Measurements from ENCODE around the gene DAD1. TPM values are rescaled to one million over a fixed set of nuclear protein-coding genes. Genes with fewer than 3 reads are reported as not detected.

DAD1 gene
- total RNA-seq, 2 donors from 2014 or later = 109 to 236 TPM

- no peaks in the 10 kb centered on the region for H3K27me3 ChIP-seq (replicated peaks; ENCODE audit: insufficient read depth)
- no peaks in the 10 kb centered on the region for H3K36me3 ChIP-seq
- H3K27ac ChIP-seq = no peak overlapping the region
- no peak for DNase-seq (ENCODE audit: low spot score)
- no peak overlapping the region for H3K4me3 ChIP-seq
- no peaks in the 10 kb centered on the region for H3K9me3 ChIP-seq
- peaks cover 15 to 23% of the 10 kb centered on the region in 2 donors for H3K4me1 ChIP-seq (ENCODE audit: control insufficient read depth in 1 of 2, low read depth in 2 of 2)
- ATAC-seq (ENCODE audit: insufficient number of reproducible peaks, low FRiP score, low read depth) = no peak
- TF ChIP-seq CTCF (IDR thresholded peaks at IDR 0.05) = no peak
These were observed 62.8 kb downstream of the DAD1 start for GRCh38 chr14:22526218-22526617.

DNA sequence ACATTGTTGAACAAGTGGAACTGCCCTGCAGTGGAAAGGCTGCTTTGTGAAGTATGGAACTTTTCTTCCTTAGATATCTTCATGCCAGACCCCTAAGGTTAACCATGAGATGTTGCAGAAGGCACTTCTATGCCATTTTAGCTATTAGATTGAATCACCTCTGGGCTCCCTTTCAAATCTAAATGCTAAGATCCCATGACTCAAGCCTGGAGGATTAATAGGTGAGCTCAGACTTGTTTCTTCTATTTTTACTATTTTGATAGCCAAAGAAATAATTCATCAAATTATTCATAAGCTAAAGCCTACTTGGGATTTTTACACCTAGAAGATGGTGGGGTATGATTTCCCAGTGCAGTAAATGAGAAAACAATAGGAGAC, 64.3 kb downstream of the DAD1 start:
- H3K4me1 ChIP-seq (ENCODE audit: control insufficient read depth in 1 of 2, low read depth in 2 of 2) = peaks cover 21 to 30% of the 10 kb centered on the region in 2 donors
- DNase-seq (ENCODE audit: low spot score) (no peak), ATAC-seq (ENCODE audit: insufficient number of reproducible peaks, low FRiP score, low read depth) (no peak)
- H3K36me3 ChIP-seq = no peaks in the 10 kb centered on the region
- no peaks in the 10 kb centered on the region for H3K27me3 ChIP-seq (replicated peaks; ENCODE audit: insufficient read depth)
- H3K4me3 ChIP-seq = no peak overlapping the region
- no peak overlapping the region for H3K27ac ChIP-seq
- no peak for TF ChIP-seq CTCF (IDR thresholded peaks at IDR 0.05)
- H3K9me3 ChIP-seq = no peaks in the 10 kb centered on the region

DNA sequence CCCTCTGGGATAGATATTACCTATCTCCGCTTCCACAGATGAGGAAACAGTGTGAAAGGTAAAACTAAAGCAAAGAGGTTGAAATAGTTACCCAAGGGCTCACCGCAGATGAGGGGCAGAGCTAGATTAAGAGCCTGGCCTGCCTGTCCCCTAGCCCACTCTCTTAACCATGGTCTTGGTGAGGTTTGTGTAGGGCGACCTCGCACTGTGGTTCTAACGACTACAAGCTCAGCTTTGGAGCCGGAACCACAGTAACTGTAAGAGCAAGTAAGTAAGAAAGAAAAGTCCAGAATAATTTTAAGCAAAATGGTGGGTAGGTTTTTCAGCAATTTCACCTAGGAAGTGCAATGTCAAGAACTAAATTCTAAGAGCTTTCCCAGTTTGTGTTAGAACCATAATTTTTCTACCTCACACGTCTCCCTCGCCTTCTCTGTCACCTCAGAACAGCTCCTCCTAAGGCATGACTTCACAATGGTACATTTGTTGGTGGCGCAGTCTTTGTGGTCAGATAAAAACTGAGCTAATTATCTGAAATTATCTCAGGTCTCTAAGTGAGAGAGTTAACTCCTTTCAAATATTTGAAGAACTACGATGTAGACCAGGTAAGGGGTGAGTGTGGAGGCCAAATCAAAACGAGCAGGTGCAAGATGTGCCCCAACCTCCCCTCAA, 64.8 kb downstream of the DAD1 start:
- no peak overlapping the region for H3K27ac ChIP-seq
- no peak for TF ChIP-seq CTCF (IDR thresholded peaks at IDR 0.05)
- H3K36me3 ChIP-seq = no peaks in the 10 kb centered on the region
- H3K4me3 ChIP-seq = no peak overlapping the region
- ATAC-seq (ENCODE audit: insufficient number of reproducible peaks, low FRiP score, low read depth) = no peak
- no peaks in the 10 kb centered on the region for H3K27me3 ChIP-seq (replicated peaks; ENCODE audit: insufficient read depth)
- H3K9me3 ChIP-seq = no peaks in the 10 kb centered on the region
- no peak for DNase-seq (ENCODE audit: low spot score)
- H3K4me1 ChIP-seq (ENCODE audit: control insufficient read depth in 1 of 2, low read depth in 2 of 2) = peaks cover 21 to 30% of the 10 kb centered on the region in 2 donors

- Histone ChIP-seq H3K27me3 (replicated peaks; ENCODE audit: insufficient read depth) (no peaks in the 10 kb centered on the region), H3K4me3 (no peak overlapping the region), H3K9me3 (no peaks in the 10 kb centered on the region), H3K27ac (peak overlapping the region in 1 of 2 donors; percentile 49), H3K4me1 (ENCODE audit: control insufficient read depth in 1 of 2, low read depth in 2 of 2) (peaks cover 21 to 30% of the 10 kb centered on the region in 2 donors), H3K36me3 (no peaks in the 10 kb centered on the region)
- ATAC-seq (ENCODE audit: insufficient number of reproducible peaks, low FRiP score, low read depth) = no peak
- TF ChIP-seq CTCF (IDR thresholded peaks at IDR 0.05) = no peak
- no peak for DNase-seq (ENCODE audit: low spot score)
These were observed 65.7 kb downstream of the DAD1 start for GRCh38 chr14:22523283-22523682.

DNA sequence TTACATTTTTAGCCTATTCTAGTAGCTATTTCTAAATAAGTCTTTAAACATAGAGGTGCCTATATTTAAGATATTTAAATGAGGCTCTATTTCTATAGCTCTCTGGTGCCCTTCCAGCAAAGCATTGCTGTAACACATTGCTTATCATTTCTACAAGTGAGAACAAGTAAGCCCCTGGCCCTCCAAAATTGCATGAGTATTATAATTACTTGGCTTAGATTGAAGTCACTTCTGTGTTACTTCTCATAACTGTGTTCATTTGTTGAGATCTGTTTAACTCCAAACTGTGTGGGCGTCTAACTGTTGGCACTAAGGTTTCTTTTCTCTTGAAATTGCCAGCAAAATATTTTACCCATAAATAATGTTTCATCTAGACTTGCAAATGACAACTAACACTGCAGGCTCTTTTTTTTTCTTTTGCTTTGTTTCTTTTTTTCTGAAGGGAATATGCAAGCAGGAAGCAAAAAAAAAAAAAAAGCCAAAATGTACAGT, 66.5 kb downstream of the DAD1 start:
- H3K4me1 ChIP-seq (ENCODE audit: control insufficient read depth in 1 of 2, low read depth in 2 of 2) = peaks cover 21 to 30% of the 10 kb centered on the region in 2 donors
- H3K36me3 ChIP-seq = no peaks in the 10 kb centered on the region
- DNase-seq (ENCODE audit: low spot score) (no peak), ATAC-seq (ENCODE audit: insufficient number of reproducible peaks, low FRiP score, low read depth) (no peak)
- no peaks in the 10 kb centered on the region for H3K9me3 ChIP-seq
- no peak overlapping the region for H3K4me3 ChIP-seq
- H3K27ac ChIP-seq = peak overlapping the region; percentile 17 to 49
- TF ChIP-seq CTCF (IDR thresholded peaks at IDR 0.05) = no peak
- H3K27me3 ChIP-seq (replicated peaks; ENCODE audit: insufficient read depth) = no peaks in the 10 kb centered on the region

Data from thoracic aorta (tissue), 2 donors.